Measurements from ENCODE around the gene DOHH.

DOHH gene

DNA sequence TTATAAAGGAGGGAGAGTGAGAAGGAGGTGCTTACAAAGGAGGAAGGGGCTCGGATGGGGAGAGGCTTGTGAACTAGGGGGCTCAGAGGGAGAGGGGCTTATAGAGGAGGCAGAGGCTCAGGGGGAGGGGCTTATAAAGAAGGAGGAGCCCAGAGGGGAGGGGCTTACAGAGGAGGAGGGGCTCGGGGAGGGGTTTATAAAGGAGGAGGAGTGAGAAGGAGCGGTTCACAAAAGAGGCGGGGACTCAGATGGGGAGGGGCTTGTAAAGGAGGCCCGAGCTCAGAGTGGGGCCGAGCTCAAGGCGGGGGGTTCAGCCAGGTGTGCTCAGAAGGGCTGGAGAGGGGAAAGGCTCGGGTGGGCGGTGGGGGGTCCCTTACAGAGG is 20.6 kb downstream of the DOHH start:
- no peak for DNase-seq (ENCODE audit: low read depth in 1 of 2, low spot score in 1 of 2)

DNA sequence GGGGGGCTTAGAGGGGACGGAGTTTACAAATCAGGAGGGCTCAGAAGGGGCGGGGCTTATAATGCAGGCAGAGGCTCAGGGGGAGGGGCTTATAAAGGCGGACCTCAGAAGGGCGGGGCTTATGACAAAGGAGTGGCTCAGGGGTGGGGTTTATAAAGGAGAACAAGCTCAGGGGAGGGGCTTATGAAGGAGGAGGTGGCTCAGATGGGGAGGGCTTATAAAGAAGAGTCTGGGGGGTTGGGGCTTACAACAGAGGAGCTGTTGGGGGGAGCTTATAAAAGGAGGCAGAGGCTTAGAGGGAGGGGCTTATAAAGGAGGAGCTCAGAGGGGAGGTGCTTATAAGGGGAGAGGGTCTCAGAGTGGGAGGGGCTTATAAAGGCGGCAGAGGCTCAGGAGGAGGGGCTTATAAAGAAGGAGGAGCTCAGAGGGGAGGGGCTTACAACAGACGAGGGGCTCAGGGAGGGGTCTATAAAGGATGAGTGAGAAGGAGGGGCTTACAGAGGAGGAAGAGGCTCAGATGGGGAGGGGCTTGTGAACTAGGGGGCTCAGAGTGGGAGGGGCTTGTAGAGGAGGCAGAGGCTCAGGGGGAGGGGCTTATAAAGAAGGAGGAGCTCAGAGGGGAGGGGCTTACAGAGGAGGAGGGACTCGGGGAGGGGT is 21.2 kb downstream of the DOHH start:
- DNase-seq (ENCODE audit: low read depth in 1 of 2, low spot score in 1 of 2), result no peak

DNA sequence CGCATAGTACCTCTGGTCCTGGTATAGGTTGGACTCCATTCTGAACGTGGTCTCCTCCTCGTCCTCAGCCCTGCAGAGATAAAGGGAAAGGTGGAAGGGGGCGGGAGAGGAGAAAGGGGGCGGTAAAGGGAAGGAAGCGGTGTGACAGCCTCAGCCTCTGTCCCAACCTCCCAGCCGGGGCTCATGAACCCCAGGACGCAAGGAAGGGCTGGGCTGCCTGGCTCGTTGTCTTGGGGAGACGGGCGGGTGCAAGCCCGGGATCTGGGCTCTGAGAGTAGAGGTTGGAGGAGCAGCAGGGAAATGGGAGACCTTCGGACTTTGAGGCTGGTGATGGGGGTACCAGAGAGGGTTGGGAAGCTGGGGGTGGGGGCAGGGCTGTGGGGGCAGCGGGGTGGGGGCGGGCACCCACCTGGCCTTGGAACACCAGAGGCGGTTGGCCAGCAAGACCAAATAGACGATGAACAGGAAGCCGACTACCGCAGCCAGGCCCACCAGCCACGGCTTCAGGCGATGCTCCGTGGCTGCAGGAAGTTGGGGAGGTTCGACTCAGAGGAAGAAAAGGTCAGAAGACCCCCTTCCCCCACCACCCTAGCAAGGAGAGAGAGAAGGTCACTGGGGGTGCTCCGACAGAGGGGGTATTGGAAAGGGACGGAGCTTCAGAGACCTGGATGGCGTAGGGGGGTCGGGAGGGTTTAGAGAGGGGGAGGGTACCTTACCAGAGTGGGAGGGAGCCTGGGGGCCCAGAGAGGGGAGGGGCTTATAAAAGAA is 21.9 kb downstream of the DOHH start:
- DNase-seq (ENCODE audit: low read depth in 1 of 2, low spot score in 1 of 2), result no peak

DNA sequence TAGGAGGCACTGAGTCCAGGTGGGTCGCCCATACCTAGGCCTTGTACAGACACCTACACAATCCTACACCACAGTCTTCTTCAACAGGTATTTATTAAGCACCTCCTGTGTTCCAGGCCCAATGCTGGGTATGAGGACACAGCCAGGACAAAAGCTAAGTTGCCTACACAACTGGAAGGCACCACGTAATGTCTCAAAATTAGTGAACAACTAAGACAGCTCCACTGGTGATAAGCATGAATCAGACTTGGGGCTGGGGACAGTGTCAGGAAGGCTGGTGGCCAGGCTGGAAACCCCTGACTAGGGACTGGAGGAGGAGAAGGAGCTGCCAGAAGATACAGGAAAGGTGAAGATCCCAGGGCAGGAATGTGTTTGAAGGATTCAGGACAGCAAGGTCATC is 22.5 kb downstream of the DOHH start:
- DNase-seq (ENCODE audit: low read depth in 1 of 2, low spot score in 1 of 2), result no peak

DNA sequence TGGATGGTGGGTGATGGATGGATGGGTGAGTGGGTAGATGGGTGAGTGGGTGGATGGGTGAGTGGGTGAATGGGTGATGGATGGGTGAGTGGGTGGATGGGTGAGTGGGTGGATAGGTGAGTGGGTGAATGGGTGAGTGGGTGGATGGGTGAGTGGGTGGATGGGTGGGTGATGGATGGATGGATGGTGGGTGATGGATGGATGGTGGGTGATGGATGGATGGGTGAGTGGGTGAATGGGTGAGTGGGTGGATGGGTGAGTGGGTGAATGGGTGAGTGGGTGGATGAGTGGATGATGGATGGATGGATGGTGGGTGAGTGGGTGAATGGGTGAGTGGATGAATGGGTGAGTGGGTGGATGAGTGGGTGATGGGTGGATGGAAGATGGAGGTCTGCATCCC is 23.0 kb downstream of the DOHH start:
- no peak for DNase-seq (ENCODE audit: low read depth in 1 of 2, low spot score in 1 of 2)

DNA sequence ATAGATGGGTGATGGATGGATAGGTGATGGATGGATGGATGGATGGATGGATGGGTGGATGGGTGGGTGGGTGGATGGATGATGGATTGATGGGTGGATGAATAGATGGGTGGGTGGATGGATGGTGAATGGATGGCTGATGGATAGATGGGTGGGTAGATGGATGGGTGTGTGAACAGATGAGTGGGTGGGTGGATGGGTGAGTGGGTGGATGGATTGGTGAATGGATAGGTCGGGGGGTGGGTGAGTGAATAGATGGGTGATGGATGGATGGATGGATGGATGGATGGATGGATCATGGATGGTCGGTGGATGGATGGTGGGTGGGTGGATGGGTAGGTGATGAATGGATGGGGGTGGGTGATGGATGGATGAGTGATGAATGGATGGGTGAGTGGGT is 23.6 kb downstream of the DOHH start:
- no peak for DNase-seq (ENCODE audit: low read depth in 1 of 2, low spot score in 1 of 2)

DNA sequence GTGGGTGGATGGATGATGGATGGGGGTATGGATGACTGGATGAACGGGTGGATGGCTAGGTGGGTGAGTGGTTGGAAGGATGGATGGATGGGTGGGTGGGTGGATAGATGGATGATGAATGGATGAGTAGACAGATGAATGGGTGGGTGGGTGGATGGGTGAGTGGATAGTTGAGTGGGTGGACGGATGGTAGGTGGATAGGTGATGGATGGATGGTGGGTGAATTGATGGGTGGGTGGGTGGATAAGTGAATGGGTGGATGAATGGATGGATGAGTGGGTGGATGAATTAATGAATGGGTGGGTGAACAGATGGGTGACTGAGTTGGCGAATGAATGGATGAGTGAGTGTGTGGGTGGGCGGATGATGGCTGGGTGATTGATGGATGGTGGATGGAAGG is 25.0 kb downstream of the DOHH start:
- DNase-seq (ENCODE audit: low read depth in 1 of 2, low spot score in 1 of 2), result no peak

DNA sequence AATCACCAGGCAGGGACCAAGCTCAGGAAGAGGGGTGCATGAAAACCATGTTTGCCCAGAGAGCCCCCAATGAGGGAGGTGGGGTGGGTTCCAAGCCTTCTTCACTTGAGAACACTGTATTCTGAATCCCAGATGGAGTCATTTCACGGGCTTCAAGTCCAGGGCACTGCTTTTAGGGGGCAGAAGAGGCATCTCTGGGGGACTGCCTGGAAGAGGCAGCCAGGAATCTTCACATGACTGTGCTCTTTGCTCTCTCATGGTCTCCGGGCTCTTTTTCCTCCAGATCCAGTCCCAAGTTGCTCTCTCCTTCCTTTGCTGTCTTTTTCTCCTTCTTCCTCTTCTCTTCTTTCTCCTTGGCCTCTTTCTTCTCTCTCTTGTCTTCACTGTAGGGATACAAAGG is 25.9 kb downstream of the DOHH start:
- DNase-seq (ENCODE audit: low read depth in 1 of 2, low spot score in 1 of 2), result no peak

DNA sequence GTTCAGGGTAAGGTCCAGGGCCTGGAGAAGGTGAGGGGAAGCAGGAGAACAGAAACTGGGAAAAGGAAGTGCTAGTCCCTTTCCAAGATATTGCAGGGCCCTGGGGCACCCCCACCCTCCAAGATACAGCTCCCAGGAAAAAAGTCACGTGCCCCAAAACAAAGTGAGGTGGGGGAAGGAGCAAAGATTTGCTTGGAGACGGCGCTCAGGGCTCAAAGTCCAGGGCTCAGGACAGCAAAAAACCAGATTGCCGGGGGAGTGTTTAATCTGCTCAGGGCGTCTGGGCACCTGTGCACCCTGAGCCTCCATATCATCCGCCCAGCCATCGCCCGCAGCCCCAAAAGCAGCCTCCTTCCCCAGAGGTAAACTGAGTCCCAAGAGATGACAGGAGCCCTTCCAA is 26.5 kb downstream of the DOHH start:
- DNase-seq (ENCODE audit: low read depth in 1 of 2, low spot score in 1 of 2), result no peak

DNA sequence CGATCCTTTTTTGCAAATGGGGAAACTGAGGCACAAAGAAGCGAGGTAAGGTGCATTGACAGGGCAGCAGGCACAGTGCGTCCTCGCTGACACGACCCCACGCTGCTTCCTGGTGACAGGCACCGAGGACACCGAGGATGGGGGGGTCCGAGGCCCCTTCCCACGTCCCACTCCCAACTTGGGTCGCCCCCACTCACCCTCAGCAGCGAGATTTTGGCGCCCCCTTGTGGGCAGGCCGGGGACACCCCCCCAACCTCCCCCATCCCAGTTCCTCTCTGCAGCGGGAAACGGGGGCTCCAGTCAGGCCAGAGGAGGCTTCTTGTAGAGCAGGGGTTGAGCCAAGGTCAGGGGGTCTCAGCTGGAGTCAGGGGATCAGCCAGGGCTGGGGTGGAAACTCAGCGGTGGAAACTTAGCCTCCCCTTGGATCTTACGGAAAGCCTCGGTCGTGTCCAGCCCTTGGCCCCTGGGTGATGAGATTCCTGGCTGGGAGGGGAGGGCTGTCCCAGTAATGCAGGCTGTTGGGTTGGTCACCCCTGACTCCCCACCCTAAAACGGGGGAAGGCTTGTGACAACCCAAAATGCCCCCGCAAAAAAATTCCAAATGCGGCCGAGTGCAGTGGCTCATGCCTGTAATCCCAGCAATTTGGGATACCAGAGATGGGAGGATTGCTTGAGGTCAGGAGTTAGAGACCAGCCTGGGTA is 28.4 kb downstream of the DOHH start:
- DNase-seq (ENCODE audit: low read depth in 1 of 2, low spot score in 1 of 2), result peak; percentile 17 to 26

DNA sequence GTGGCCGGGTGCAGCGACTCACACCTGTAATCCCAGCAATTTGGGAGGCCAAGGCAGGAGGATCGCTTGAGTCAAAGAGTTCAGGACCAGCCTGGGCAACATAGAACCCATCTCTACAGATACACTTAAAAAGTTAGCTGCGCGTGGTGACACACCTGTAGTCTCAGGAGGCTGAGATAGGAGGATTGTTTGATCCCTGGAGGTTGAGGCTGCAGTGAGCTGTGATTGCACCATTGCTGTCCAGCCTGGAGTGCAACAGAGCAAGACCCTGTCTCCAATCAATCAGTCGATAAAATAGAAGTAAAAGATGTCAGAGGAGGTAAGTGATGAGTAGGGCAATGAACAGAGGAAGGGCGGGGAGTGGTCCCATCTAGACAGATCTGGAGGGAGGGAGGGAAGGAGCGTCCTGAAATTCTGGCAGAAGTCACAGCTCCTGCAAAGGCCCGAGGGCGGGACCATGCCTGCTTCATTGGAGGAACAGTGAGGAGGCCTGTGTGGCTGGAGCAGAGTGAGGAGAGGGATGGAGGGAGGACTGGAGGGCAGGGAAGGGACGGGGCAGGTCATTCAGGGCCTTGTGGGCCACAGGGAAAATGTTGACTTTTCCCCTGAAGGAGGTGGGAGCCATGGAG is 29.9 kb downstream of the DOHH start:
- DNase-seq (ENCODE audit: low read depth in 1 of 2, low spot score in 1 of 2), result no peak

DNA sequence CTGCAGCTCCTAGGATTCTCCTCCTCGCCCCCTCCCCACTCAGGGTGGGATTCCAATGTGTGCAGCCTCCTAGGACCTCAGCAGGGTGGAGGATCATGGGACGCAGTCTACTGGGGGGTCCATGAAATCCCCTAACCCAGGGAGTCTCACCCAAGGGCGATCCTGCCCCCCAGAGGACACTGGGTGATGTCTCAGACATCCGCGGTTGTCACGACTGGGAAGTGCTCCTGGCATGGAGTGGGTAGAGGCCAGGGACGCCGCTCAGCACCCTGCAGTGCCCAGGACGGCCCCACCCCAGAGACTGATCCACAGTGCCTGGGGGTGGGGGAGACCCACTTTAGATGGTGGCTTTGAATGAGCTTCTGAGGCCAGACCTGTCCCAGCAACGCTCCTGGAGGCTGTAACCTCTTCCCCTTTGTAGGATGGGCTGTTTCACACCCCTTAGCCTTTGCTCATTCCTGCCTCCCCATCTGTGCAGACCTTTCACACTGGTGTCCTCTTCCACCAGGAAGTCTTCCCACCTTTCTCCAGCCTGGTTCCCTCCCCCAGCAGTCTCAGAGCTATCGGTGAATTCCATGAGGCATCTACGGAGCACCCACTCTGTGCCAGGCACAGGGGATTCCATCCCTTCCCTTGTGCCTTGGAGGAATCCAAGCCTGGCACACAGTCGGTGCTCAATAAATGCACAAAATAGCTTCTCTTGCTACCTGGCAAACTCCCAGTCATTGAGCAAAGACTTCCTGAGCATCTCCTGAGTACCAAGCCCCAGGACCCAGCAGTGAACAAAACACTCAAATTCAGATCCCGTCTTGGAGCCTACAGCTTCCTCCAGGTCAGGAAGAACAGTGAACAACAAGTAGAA is 30.6 kb downstream of the DOHH start:
- DNase-seq (ENCODE audit: low read depth in 1 of 2, low spot score in 1 of 2), result no peak

DNA sequence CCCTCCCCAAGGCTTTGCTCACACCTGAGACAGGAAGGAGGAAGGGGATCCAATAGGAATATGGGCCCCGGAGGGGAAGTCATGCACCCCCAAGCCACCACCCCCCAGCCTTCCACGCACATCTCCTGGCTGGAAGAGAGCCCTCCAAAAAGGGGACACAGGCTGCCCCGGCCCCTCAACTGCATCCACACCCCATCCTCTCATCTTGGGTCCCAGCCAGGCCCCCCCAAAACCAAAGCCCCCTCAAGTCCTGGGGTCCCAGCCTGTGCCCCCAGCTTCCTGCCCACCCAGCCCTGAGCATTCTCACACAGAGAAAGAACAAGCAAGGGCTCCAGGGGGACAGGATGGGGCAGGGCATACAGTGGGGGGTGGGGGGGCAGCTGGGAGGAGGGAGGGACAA is 32.3 kb downstream of the DOHH start:
- DNase-seq (ENCODE audit: low read depth in 1 of 2, low spot score in 1 of 2), result no peak

DNA sequence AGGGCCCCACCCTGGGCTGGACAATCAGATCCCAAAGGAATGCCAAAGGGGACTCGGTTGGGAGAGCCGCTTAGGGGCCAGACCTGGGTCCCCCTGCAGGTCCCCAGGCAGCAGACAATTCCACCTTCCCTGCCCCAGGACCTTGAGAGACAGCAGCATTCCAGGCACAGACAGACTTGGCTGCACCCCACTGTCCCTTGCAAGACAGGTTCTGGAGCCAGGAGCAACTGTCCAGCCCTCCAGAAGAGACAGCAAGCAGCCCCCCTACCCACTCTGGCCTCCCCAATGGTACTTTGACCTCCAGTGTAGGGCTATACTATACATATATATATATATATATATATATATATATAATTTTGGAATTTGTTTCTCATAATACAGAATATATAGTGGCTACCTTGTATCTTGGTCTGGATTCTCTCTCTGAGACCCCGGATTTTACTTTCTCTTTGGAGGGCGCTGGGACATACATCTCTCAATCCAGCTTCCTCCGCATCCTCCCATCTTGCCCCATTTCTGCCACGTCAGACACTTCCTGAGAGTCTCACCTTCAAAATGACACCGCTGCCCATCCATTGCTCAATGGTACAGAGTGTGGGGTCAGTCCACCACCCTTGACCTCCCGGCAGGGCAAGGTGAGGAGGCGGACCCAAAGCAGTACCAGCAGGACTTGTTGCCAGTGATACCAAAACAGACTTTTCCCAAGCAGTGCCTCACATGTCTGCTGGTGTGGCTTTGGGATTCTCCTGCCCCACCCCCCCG is 32.9 kb downstream of the DOHH start:
- no peak for DNase-seq (ENCODE audit: low read depth in 1 of 2, low spot score in 1 of 2)

DNA sequence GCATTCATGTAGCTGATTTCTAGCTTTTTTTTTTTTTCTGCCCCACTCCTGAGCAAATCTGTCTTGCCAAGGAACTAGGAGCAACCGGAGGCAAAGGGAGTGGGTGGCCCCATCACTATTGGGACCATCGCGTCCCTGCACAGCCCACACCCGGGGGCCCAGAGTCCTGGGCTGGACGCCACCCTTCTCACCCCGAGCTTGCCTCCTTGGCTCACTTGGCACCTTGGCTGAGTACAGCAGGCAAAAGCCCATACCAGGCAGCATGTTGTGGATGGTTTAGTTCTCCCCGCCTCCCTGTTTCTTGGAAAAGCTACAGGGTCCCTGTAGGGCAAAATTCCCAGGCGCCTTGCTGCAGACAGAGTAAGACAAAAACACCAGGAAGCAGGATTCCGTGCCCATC is 33.8 kb downstream of the DOHH start:
- no peak for DNase-seq (ENCODE audit: low read depth in 1 of 2, low spot score in 1 of 2)

DNA sequence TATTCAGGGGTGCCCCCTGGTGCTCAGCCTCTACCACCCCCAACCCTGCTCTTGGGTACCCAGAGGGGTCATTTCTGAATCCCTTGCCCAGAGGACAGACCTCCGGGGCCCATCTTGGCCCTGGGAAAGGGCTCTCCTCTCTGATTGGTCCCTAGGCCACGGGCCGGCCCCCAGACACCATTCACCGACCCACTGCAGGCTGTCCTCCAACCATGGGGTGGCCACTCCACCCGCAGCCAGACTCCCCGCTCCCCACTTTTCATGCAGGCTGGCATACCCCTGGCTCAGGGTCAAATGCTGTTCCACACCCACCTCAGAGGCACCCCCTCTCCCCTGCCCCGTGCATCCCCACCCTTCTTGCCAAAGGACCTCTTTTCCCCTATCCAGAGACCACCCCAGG is 34.9 kb downstream of the DOHH start:
- DNase-seq (ENCODE audit: low read depth in 1 of 2, low spot score in 1 of 2), result no peak

DNA sequence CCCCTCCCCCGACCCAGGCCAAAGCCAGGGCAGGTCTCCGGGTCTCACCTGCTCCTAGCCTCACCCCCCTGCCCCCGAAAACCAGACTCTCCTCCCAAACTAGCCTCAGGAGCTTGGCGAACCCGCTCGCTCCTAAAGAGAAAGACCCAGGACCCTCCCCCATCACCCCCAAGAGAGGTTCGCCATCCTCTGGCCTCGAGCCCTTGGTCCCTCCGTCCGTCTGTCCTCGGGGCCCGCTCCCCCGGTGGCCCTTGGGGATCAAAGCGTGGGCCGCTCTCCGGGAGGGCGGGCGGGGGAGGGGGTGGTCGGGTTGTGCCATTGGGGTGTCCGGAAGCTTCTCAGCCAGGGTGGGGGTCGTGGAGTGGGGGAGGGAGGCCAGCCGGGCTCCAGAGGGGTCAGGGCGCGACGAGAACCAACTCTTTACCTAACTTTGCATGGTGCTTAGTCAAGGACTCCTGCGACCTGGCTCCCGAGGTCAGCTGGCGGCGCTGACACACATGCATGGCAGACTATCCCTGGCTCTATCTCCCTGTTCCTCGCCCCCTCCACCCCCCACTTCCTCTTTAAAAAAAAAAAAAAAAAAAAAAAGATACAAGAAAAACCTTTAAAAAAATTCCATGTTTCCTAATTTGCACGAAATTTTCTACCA is 35.8 kb downstream of the DOHH start:
- no peak for DNase-seq (ENCODE audit: low read depth in 1 of 2, low spot score in 1 of 2)

DNA sequence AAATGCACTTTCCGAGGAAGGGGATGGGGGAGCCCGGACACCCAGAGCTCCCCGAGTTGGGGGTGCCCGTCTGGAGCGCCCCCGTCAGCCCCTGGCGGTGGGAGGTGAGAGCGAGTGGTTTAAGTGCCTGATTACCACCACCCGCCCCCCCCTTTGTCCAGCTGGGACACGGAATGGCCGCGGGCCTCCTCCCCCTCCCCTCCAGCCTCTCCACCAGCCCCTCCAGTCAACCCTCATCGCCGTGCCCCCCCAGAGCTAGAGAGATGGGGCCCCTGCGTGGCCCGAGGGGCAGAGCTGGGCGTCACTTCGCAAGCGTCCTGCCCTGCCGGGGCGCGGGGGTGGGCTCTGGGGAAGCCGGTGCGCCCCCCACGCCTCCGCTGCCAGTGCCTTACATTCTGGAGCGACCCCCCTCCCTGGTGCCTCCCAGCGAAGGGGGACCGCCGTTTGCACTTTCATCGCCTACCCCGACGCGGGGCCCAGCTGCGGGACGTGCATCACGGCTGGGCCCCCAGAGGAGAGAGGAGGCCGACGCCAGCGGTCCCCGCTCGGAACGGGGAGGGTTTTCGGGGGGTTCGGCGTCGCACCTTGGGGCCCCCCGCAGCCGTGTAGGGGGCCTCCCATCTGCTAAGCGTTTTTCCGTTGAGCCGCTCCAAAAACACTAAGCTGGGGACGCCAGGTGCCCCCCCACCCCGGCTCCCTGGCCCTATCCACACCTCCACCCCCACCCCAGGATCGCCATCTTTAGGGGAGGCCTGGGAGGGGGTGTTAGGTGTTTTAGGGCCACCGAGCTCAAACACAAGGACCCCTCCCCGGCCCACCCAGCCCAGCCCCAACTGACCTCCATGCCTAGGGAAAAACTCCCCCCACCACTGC is 36.5 kb downstream of the DOHH start:
- DNase-seq (ENCODE audit: low read depth in 1 of 2, low spot score in 1 of 2), result no peak

Measured in activated T-helper 1 cell treated with anti-CD3 and anti-CD28 coated beads, Interleukin-2, amount 50 U/mL, for 16 hours (primary cell).